Epithelial cell of proximal tubule (primary cell): Measurements from ENCODE around the gene DHDDS. TPM values are rescaled to one million over a fixed set of nuclear protein-coding genes. Genes with fewer than 3 reads are reported as not detected.

ENCODE experiments used
- DNase-seq: peaks from one replicate; pipeline ENCODE4 v3.0.0-alpha.2; 2011; ENCODE audit warnings: low read depth
- H3K4me3 ChIP-seq: 2 replicates; pipeline ENCODE4 v1.5.1; 2011; ENCODE audit warnings: low read depth, mild to moderate bottlenecking, low read length
- CTCF ChIP-seq: conservative IDR thresholded peaks from 2 replicates; pipeline ENCODE4 v1.5.1; 2012; ENCODE audit warnings: low read depth, mild to moderate bottlenecking, low read length
- total RNA-seq: library from RNA; depleted of rRNA; stranded (reverse); fragments of >200 nt; gene quantifications from 2 replicates; pipeline ENCODE4 v1.2.3, GENCODE V29; 2015

DHDDS gene
- total RNA-seq, 1 donor from 2014 or later: 28.4 TPM

GRCh38 chr1:26418865-26419349 is 13.2 kb upstream of the DHDDS start:
- no peak for DNase-seq
- TF ChIP-seq CTCF: no peak
- no peak overlapping the region for H3K4me3 ChIP-seq

GRCh38 chr1:26419494-26419893 is 12.6 kb upstream of the DHDDS start:
- no peak for DNase-seq
- no peak overlapping the region for H3K4me3 ChIP-seq
- no peak for TF ChIP-seq CTCF

GRCh38 chr1:26429721-26430120 is 2.4 kb upstream of the DHDDS start:
- H3K4me3 ChIP-seq: no peak overlapping the region
- TF ChIP-seq CTCF: no peak
- no peak for DNase-seq

- TF ChIP-seq CTCF: no peak
- DNase-seq: no peak
- peak overlapping the region; percentile 67 for H3K4me3 ChIP-seq
Measured at GRCh38 chr1:26432793-26433192, 672 bp downstream of the DHDDS start.

- no peak overlapping the region for H3K4me3 ChIP-seq
- no peak for DNase-seq
- no peak for TF ChIP-seq CTCF
Measured at GRCh38 chr1:26434161-26434752, 2.1 kb downstream of the DHDDS start.

GRCh38 chr1:26438041-26438440 is 5.9 kb downstream of the DHDDS start:
- H3K4me3 ChIP-seq: no peak overlapping the region
- no peak for TF ChIP-seq CTCF
- DNase-seq: no peak

- DNase-seq: no peak
- TF ChIP-seq CTCF: no peak
- H3K4me3 ChIP-seq: no peak overlapping the region
Measured at GRCh38 chr1:26440259-26440658, 8.1 kb downstream of the DHDDS start.
